GM19467 (cell line): Measurements from ENCODE around the gene AUNIP.

Experiments used
- ATAC-seq: cut with Tn5 transposase; IDR thresholded peaks from one replicate; pipeline ENCODE4 v1.9.1; 2021; ENCODE audit warnings: mild to moderate bottlenecking, moderate library complexity; ENCODE audit not compliant: unreplicated experiment

The AUNIP gene

DNA sequence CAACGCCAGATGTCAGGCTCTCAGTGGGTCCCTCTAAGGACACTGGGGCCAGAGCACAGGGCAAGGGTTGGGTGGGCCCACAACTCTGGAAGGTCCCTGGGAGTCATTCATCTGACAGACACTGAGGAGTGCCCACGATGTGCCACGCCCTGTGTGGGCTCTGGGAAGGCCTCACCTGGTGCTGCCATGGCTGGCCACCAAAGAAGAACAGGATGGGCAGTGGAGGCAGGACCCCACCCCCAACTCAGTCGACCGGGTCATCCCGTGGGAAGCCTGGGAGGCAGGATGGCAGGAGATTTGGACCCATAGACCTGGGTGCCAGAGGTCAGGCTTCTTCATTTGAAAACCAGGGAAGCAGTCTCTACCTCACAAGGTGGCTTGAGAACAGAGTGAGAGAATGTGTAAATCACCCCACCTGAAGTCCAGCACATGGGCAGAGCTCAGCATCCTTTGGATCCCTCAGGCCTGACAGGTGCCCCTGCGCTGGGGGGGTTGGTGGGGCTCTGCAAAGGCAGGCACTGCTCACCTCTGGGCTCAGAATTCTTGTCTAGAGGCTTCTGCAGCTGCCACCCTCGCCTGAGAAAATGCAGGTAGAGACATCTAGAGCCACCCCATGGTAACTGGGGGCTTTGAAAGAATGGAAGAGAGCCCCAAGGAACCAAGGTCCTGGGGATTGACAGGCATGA is 60.4 kb downstream of the AUNIP start:
- ATAC-seq: no peak

DNA sequence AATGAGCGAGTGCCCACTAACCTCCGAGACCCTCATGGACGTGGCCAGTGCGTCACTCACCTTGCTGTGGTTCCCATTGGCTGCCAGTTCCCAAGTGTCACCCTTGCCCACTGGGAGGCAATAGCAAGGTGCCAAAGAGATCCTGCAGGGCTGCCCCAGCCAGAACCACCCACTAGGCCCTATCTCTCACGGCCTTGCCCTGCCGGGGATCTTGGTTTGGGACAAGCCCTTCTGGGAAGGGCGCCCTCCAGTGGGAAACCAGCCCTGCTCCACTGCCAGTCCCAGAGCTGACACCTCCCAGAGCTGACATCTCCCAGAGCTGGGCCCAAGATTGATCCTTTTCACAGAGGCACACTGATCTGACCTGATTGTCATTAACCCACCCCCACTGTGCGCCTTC is 61.3 kb downstream of the AUNIP start:
- no peak for ATAC-seq

DNA sequence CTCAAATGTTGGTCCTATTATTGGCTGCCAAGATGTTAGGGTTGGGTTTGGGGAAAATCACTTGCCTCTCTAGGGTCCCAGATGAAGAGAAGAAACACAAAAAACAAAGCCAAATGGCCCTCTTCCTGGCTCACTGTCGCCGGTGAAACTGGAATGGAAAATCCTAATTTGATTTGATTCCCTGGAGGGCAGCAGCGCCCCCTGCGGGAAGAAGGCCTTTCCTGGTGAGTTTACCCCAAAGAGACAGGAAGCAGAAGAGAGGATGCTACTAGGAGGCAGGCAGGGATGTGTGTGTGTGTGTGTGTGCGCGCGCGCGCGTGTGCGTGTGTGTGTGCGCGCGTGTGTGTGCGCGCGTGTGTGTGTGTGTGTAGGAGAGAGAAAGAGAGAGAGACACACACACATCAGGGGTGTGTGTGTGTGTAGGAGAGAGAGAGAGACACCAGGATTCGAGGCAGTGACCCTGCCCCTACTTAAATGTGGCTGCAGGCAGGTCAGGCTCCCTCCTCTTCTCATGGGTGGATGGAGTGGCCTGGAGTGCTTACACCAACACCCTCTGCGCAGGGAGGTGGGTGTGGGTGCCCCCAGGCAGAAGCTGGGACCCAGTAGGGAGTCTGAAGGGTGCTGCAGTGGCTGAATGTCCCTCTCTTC is 62.3 kb downstream of the AUNIP start:
- ATAC-seq: no peak

DNA sequence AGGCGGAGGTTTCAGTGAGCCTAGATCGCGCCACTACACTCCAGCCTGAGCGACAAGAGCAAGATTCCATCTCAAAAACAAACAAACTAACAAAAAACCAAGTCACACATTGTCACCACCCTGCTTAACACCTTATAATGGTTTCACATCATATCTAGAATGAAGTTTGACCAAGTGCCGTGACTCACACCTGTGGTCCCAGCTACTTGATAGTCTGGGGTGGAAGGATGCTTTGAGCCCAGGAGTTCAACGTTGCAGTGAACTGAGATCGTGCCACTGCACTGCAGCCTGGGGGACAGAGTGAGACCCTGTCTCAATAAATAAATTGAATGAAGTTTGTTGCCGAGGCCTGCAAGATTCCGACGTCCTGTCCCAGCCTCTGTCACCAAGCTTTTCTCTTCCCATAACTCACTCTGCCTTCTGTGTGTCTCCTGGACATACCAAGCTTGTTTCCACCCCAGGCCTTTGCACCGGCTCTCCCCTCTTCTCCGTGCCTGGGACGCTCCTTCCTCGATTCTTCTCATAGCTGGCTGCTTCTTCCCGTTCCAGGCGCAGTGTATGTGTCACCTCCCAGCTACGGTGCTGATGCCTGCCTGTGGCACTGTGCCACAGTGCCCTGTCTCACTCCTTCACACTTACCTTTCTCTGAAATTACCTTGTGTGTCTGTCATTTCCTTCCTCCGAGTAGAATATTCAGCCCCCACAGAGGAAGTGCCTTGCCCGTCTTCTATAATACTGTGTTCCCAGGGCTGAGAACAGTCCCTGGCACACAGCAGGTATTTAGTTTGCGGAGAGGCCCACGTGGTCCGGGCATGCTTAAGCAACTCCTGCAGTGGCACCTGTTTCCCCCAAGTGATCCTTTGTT is 63.1 kb downstream of the AUNIP start:
- ATAC-seq: no peak

DNA sequence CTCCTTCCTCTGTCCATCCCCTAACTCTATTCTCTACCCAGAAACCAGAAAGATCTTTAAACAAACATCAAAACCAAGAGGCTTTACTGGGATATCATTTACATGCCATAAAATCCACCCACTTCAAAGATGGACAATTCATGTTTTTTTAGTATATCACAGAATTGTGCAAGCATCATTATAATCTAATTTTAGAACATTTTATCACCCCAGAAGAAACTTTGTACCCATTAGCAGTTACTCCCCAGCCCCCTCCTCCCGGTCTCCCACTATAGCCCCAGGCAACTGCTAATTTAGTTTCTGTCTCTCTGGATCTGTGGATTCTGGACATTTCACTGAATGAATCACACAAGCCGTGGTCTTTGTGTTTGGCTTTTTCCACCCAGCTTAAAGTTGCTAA is 64.0 kb downstream of the AUNIP start:
- ATAC-seq: no peak

DNA sequence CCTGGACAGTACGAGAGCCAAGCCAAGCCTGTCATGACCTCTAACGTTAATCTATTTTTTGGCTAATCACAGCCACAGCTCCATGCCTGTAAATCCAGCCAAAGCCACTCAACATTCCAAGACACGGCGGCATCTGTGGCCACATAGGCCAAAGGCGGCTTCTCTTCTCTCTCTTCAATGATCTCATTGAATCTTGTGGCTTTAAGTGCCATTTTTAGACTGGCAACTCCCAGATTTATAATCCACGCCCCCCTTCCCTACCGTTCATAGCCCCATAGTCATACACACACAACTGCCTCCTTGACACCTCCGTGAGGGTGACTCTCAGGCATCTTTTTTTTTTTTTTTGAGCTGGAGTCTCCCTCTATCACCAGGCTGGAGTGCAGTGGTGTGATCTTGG is 64.9 kb downstream of the AUNIP start:
- ATAC-seq: no peak

DNA sequence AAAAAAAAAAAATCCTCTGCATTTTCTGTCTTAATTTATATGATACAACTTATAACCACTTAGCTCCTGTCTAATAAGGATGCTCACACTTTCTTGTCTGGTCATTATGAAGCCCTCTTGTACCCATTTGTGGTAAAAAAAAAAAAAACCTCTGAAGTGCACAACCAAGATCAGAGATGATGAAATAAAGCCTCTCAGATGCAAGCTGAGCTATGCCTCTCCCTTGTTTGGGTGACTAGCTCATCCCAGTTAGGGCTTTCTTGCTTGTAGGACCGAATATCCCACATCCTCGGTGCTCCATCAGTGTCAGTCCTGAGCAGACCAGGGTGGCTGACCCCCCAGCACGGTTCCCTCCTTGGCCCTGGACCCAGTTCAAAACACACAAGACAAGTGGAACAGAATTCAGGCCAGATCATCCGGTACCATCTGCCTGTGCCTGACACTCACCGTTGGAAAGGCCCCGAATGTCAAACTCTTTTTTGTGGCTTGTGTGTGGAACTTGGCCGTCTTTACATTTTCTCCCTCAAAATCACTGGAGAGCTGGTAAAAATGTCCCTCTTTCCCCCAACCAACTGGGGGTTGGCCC is 65.6 kb downstream of the AUNIP start:
- ATAC-seq: no peak

DNA sequence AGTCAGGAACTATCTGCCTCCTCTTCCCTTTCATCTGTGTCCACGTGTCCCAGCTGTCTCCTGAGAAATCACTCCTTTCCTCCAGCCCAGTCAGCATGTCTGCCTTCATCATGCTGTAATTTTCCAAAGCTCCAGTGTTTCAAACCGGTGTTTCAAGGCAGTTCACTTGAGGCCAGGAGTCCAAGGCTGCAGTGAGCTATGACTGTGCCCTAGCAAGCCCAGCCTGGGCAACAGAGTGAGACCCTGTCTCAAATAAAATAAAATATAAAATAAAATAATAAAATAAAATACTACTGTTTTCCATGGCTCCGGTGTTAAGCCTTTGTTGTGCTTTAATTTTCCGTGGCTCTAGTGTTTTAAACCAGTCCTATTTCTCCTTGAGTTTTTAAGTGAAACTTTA is 67.1 kb downstream of the AUNIP start:
- ATAC-seq: no peak

DNA sequence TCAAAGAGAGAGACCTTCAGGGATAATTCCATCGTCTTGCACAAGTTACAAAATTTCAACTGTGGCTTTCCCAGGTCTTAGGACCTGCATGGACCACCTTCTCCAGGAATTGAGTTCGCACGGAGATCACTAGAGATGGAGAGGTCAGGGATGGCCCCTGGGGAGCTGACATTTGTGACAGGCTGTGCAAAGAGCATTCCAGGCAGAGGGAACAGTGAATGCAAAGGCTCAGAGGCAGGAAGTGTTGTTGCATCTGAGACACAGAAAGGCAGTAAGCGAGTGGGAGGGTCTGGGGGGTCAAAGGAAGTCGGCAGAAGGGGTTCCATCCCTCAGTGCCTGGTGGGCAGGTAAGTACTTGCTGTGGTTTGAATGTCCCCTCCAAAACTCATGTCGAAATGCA is 68.8 kb downstream of the AUNIP start:
- no peak for ATAC-seq

DNA sequence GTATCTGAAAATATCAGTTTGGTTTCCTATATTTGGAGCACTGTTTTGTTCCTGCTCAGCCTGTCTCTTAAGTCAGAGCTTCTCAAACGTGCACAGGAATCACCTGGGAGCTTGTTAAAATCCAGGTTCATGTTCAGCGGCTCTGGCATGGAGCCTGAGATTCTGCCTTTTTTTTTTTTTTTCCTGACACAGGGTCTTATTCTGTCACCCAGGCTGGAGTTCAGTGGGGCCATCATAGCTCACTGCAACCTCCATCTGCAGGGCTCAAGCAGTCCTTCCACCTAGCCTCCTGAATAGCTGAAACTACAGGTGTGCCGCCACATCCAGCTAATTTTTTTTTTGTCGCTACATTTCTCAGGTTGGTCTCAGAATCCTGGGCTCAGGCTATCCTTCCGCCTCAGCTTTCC is 71.5 kb downstream of the AUNIP start:
- ATAC-seq: no peak

DNA sequence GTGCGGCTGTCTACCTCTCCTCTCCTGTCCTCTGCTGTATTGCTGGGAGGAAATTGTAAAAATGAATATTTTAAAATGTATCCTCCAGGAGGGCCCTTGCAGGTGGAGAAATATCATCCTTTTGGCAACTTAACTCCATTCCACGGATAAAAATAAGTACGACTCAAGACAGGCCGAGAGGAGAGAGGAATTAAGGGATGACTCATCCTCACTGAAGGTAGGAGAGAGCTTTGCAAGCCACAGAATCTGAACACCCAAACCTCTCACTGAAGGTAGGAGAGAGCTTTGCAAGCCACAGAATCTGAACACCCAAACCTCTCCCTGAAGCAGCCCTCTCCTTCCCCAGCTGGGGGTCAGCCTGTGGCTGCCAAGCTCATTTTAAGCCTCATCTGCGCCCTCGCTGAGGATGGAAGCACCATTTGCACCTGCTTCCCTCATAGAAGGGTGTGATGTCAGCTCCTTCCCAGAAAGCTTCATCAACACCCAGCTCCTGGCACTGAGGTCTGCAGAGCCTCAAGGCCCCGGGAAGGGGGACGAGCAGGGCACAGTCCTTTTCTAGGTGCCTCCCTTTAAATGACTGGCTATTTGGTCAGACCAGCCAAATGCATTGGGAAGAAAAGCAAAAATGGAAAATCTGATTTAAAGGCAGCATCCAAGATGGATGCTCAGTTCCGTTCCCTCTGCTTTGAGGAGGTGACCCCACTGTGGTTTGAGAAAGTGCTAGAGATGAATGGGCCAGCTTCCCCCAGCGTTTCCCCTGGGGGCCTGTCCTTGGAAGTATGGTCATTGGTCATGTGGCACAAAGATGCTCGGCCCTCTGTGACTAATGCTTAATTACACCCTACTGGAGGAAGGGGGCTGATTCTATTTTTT is 72.1 kb downstream of the AUNIP start:
- ATAC-seq: no peak

DNA sequence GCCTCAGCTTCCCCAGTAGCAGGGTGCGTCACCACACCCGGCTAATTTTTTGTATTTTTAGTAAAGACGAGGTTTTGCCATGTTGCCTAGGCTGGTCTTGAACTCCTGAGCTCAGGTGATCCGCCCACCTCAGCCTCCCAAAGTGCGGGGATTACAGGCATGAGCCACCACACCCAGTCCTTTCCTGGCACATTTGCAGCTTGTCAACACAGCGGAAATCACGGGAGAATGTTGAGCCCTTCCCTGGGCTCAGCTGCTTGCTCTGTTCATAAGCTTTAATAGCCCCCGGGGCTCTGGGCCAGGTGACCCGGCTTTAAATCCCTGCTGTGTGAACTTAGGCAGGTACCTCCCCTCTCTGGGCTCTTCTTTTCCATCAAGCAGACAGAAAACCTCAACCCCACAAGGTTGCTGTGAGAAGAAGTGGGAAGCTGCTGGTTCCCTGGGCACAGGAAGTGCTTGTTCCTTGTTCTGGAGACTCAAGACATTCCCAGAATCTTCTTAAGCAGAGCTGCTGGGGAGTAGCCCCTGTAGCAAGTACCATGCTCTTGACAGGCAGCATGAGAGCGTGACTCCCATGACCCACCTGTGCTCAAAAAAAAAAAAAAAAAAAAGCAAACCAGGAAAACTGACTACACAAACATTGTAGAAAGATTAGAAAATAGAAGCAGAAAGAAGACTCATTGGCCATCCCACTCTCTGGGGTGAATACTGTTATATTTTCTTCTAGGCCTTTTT is 73.8 kb downstream of the AUNIP start:
- ATAC-seq: no peak

DNA sequence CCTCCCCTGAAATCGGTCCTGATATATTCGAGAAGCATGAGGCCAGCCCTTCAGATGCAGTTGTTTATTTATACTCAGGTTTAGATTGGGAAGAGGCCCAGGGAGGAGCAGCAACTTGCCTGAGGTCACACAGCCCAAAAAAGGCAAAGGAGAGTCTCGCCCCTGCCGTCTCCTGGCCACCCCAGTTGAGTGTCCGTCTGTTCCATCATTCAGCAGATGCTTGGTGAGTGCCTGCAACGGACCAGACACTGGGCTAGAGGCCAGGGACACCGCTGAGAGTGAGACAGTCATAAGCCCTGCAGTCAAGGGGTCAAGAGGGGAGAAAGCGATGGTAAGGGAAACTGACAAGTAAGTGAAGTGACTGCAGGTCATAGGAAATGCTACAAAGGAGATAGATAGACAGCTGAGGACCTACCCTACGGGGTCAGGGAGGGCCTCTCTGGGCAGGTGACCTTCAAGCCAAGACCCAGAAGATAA is 74.6 kb downstream of the AUNIP start:
- no peak for ATAC-seq
